Smooth muscle cell of the coronary artery (primary cell): ENCODE results near the gene PUM1. TPM values are rescaled to one million over a fixed set of nuclear protein-coding genes. Genes with fewer than 3 reads are reported as not detected.

ENCODE experiments used
- total RNA-seq: library from RNA; depleted of rRNA; stranded (reverse); fragments of >200 nt; gene quantifications from 2 replicates; pipeline ENCODE4 v1.2.3, GENCODE V29; 2014; ENCODE audit warnings: low replicate concordance

The PUM1 gene
- 47.7 and 101 TPM in 2 replicates for total RNA-seq

GRCh38 chr1:31065310-31066217 is at the start of gene PUM1:
Gene PUM1, minus strand, starts transcription at chr1:31065717. Its CDS starts 6,151 bp downstream, at chr1:31059566.

GRCh38 chr1:30908696-30909364 is 156.7 kb downstream of the PUM1 start, which contains the start of gene SDC3:
Gene SDC3, minus strand, starts transcription at chr1:30908758. Its CDS starts 172 bp downstream, at chr1:30908586.

Other genes with a start within 250 kb of the PUM1 start
- gene SDC3, start 157.0 kb downstream of the PUM1 start, total RNA-seq, result 9.3 and 11.1 TPM in 2 replicates
- 0.08 TPM in 1 of 2 replicates, not detected in the other for gene NKAIN1, start 174.2 kb upstream of the PUM1 start, total RNA-seq
- 71.3 and 121 TPM in 2 replicates for gene SNRNP40, start 231.1 kb upstream of the PUM1 start, total RNA-seq
- 29.3 and 39.4 TPM in 2 replicates for gene ZCCHC17, start 231.3 kb upstream of the PUM1 start, total RNA-seq